H1 (cell line): Measurements from ENCODE around the gene GBE1. TPM values are rescaled to one million over a fixed set of nuclear protein-coding genes. Genes with fewer than 3 reads are reported as not detected.
"Not testable (repeated sequence)": the region's sequence is repeated elsewhere in the genome, so short reads cannot be mapped to it uniquely, and the experiment has no call there.

Source experiments
- CTCF ChIA-PET: fragments of 300-600 bp; sonication (Branson Sonifier 250); formaldehyde crosslinking; loops from one replicate; lab custom pipeline; 2021; ENCODE audit not compliant: partially characterized antibody; lab: Charles Lee
- POLR2A ChIA-PET: fragments of 300-600 bp; sonication (Branson Sonifier 250); formaldehyde crosslinking; loops from one replicate; lab custom pipeline; 2021; ENCODE audit warnings: inconsistent platforms; ENCODE audit not compliant: partially characterized antibody; lab: Charles Lee
- DNase-seq, 2 experiments: peaks; one replicate each; pipeline versions ENCODE4 v3.0.0 to v3.0.0-alpha.2; 2010 to 2022; ENCODE audit warnings: low spot score in 2 of 2, low read depth in 1 of 2, mixed read lengths in 1 of 2
- FAIRE-seq: peaks from 2 replicates; lab custom pipeline; 2011; peaks lifted over from hg19 to GRCh38; lab: Jason Lieb, UNC
- H2AFZ ChIP-seq: 2 replicates; pipeline ENCODE4 v1.8.1; 2012; ENCODE audit warnings: low read length, inconsistent platforms
- H2AK5ac ChIP-seq: 2 replicates; pipeline ENCODE4 v1.6.1; 2013; ENCODE audit warnings: low read depth, low read length
- H2BK120ac ChIP-seq: replicated peaks from 2 replicates; pipeline ENCODE3; 2013; ENCODE audit warnings: low read depth, low read length, inconsistent platforms
- H2BK12ac ChIP-seq: 2 replicates; pipeline ENCODE4 v1.6.1; 2013; ENCODE audit warnings: low read depth, low read length
- H2BK15ac ChIP-seq: 2 replicates; pipeline ENCODE4 v1.6.1; 2013; ENCODE audit warnings: low read length
- H2BK20ac ChIP-seq: 2 replicates; pipeline ENCODE4 v1.6.1; 2013; ENCODE audit warnings: low read length
- H2BK5ac ChIP-seq: 2 replicates; pipeline ENCODE4 v1.6.1; 2013; ENCODE audit warnings: low read depth, low read length
- H3K14ac ChIP-seq: 2 replicates; pipeline ENCODE4 v1.6.1; 2013; ENCODE audit warnings: inconsistent platforms; ENCODE audit not compliant: insufficient read length
- H3K18ac ChIP-seq: 2 replicates; pipeline ENCODE4 v1.6.1; 2013; ENCODE audit warnings: low read length; ENCODE audit errors: extremely low read depth
- H3K23ac ChIP-seq: 2 replicates; pipeline ENCODE4 v1.6.1; 2013; ENCODE audit warnings: inconsistent platforms; ENCODE audit not compliant: insufficient read length
- H3K23me2 ChIP-seq: 2 replicates; pipeline ENCODE4 v1.6.1; 2013; ENCODE audit warnings: low read depth, low read length
- H3K27ac ChIP-seq: 2 replicates; pipeline ENCODE4 v1.6.1; 2011; ENCODE audit warnings: low read depth, low read length, inconsistent platforms
- H3K27me3 ChIP-seq, 4 experiments: replicated peaks in 1 of 4; 1 replicate in 1 of 4; 2 replicates in 3 of 4; pipeline versions ENCODE4 v1.6.1 to v1.8.1; 2011 to 2013; ENCODE audit warnings: low read length in 3 of 4, mild to moderate bottlenecking in 3 of 4, inconsistent platforms in 2 of 4, mixed read lengths in 2 of 4, moderate library complexity in 1 of 4; ENCODE audit not compliant: control insufficient read depth in 3 of 4, insufficient read depth in 3 of 4; ENCODE audit errors: extremely low read depth in 1 of 4
- H3K36me3 ChIP-seq, 4 experiments: 2 replicates each; pipeline versions ENCODE4 v1.6.1 to v1.8.1; 2011 to 2013; ENCODE audit warnings: mild to moderate bottlenecking in 4 of 4, low read length in 3 of 4, moderate library complexity in 2 of 4, control low read depth in 1 of 4, inconsistent platforms in 1 of 4; ENCODE audit not compliant: insufficient read depth in 4 of 4, control insufficient read depth in 2 of 4
- H3K4ac ChIP-seq: replicated peaks from 2 replicates; pipeline ENCODE3; 2013; ENCODE audit warnings: low read length, low read depth, mixed read lengths, inconsistent platforms; ENCODE audit not compliant: insufficient read length
- H3K4me1 ChIP-seq, 4 experiments: replicated peaks in 1 of 4; 1 replicate in 1 of 4; 2 replicates in 3 of 4; pipeline versions ENCODE4 v1.6.1 to v1.8.1; 2011 to 2013; ENCODE audit warnings: low read length in 3 of 4, inconsistent platforms in 2 of 4, mixed read lengths in 1 of 4; ENCODE audit not compliant: insufficient read depth in 4 of 4, control insufficient read depth in 3 of 4
- H3K4me2 ChIP-seq, 2 experiments: 2 replicates each; pipeline versions ENCODE4 v1.6.1 to v1.8.1; 2011 to 2013; ENCODE audit warnings: low read depth in 2 of 2, low read length in 2 of 2, control low read depth in 1 of 2, inconsistent platforms in 1 of 2, mild to moderate bottlenecking in 1 of 2; ENCODE audit not compliant: insufficient read depth in 1 of 2
- H3K4me3 ChIP-seq, 4 experiments: fragments of 200-600, 300-600 bp in 1 of 4; sonication (generic), shearing (Covaris generic), sonication (Bioruptor Twin) in 1 of 4; 2 replicates each; pipeline versions ENCODE4 v1.5.1 to v1.8.1; 2011 to 2016; ENCODE audit warnings: low read length in 4 of 4, low read depth in 3 of 4, control low read depth in 2 of 4, inconsistent platforms in 2 of 4, mild to moderate bottlenecking in 2 of 4, mixed read lengths in 1 of 4, moderate library complexity in 1 of 4; ENCODE audit not compliant: insufficient read depth in 2 of 4; ENCODE audit errors: extremely low read depth in 1 of 4
- H3K56ac ChIP-seq: replicated peaks from 2 replicates; pipeline ENCODE3; 2013; ENCODE audit warnings: low read depth, mild to moderate bottlenecking, mixed read lengths, low read length, inconsistent platforms; ENCODE audit not compliant: insufficient read length
- H3K79me1 ChIP-seq: 2 replicates; pipeline ENCODE4 v1.6.1; 2013; ENCODE audit warnings: low read depth, low read length, control low read depth
- H3K79me2 ChIP-seq, 2 experiments: 2 replicates each; pipeline versions ENCODE4 v1.6.1 to v1.8.1; 2012 to 2013; ENCODE audit warnings: low read length in 2 of 2, mild to moderate bottlenecking in 2 of 2, inconsistent platforms in 1 of 2; ENCODE audit not compliant: insufficient read depth in 2 of 2, control insufficient read depth in 1 of 2
- H3K9ac ChIP-seq, 4 experiments: replicated peaks in 1 of 4; 1 replicate in 1 of 4; 2 replicates in 3 of 4; pipeline versions ENCODE4 v1.6.1 to v1.8.1; 2011 to 2013; ENCODE audit warnings: low read depth in 3 of 4, low read length in 3 of 4, control low read depth in 2 of 4, mild to moderate bottlenecking in 2 of 4, moderate library complexity in 2 of 4, inconsistent platforms in 1 of 4; ENCODE audit errors: extremely low read depth in 1 of 4
- H3K9me3 ChIP-seq, 2 experiments: 2 replicates each; pipeline versions ENCODE4 v1.6.1 to v1.8.1; 2012 to 2013; ENCODE audit warnings: mild to moderate bottlenecking in 2 of 2, moderate library complexity in 2 of 2, control low read depth in 1 of 2, inconsistent platforms in 1 of 2, low read depth in 1 of 2, low read length in 1 of 2, mixed read lengths in 1 of 2; ENCODE audit not compliant: insufficient read depth in 2 of 2
- H4K20me1 ChIP-seq, 2 experiments: replicated peaks in 1 of 2; 2 replicates each; pipeline versions ENCODE3 to v1.8.1; 2011 to 2013; ENCODE audit warnings: inconsistent platforms in 2 of 2, low read length in 2 of 2, mild to moderate bottlenecking in 1 of 2; ENCODE audit not compliant: insufficient read depth in 2 of 2, control insufficient read depth in 1 of 2
- H4K5ac ChIP-seq: 2 replicates; pipeline ENCODE4 v1.6.1; 2013; ENCODE audit warnings: low read length, low read depth, mixed read lengths, inconsistent platforms; ENCODE audit not compliant: insufficient read length
- H4K8ac ChIP-seq: 2 replicates; pipeline ENCODE4 v1.8.0; 2013; ENCODE audit warnings: mild to moderate bottlenecking, moderate library complexity, low read length, inconsistent platforms; ENCODE audit not compliant: insufficient read depth; ENCODE audit errors: extremely low read depth
- H4K91ac ChIP-seq: replicated peaks from 2 replicates; pipeline ENCODE3; 2013; ENCODE audit warnings: low read length, mixed read lengths, inconsistent platforms; ENCODE audit not compliant: insufficient read length
- RFX5 ChIP-seq: IDR thresholded peaks from 2 replicates; pipeline ENCODE4 v1.6.1; 2011; ENCODE audit warnings: low read depth, low read length, improper control_type of control experiment, borderline replicate concordance
- TBP ChIP-seq: IDR thresholded peaks from 2 replicates; pipeline ENCODE4 v1.6.1; 2011; ENCODE audit warnings: low read depth, low read length, improper control_type of control experiment
- WGBS, 2 experiments: shearing (Covaris generic) in 1 of 2; methylation state at CpG; one replicate each; pipeline versions ENCODE4 v1.1.6 to v1.1.7; 2013 to 2015; ENCODE audit warnings: low lambda C conversion rate in 2 of 2, mixed read lengths in 2 of 2, inconsistent platforms in 1 of 2, low coverage in 1 of 2, missing lambda C conversion rate in 1 of 2; ENCODE audit not compliant: insufficient replicate concordance in 2 of 2, insufficient coverage in 1 of 2, insufficient read length in 1 of 2; ENCODE audit errors: extremely low coverage in 1 of 2, missing lambda C conversion rate in 1 of 2; 5-methylcytosine and 5-hydroxymethylcytosine counted together
- polyA plus RNA-seq, 7 experiments: library from polyadenylated mRNA; depleted of rRNA in 3 of 7; stranded (reverse) in 5 of 7; unstranded in 2 of 7; fragments of >200 nt in 5 of 7; fragments of 200-250 nt in 2 of 7; gene quantifications; 1 replicate in 5 of 7; 2 replicates in 1 of 7; 4 replicates in 1 of 7; pipeline versions ENCODE4 v1.2.1 to v1.2.3, GENCODE V29; 2011 to 2013; ENCODE audit warnings: missing spikeins in 2 of 7, mixed read lengths in 2 of 7
- total RNA-seq: library from RNA; stranded (reverse); fragmentation: NEBNext Ultra II Directional; extraction: Animal tissue kit (Norgen Biotek cat#: 25700); gene quantifications from 2 replicates; pipeline ENCODE4 v1.2.1, GENCODE V29; 2021

The GBE1 gene
- total and polyA plus RNA-seq, 2 of the 8 experiments (the other 6 are each of a cell fraction or from before 2014, with no cell fraction given) = 3.3 to 7.3 TPM

DNA sequence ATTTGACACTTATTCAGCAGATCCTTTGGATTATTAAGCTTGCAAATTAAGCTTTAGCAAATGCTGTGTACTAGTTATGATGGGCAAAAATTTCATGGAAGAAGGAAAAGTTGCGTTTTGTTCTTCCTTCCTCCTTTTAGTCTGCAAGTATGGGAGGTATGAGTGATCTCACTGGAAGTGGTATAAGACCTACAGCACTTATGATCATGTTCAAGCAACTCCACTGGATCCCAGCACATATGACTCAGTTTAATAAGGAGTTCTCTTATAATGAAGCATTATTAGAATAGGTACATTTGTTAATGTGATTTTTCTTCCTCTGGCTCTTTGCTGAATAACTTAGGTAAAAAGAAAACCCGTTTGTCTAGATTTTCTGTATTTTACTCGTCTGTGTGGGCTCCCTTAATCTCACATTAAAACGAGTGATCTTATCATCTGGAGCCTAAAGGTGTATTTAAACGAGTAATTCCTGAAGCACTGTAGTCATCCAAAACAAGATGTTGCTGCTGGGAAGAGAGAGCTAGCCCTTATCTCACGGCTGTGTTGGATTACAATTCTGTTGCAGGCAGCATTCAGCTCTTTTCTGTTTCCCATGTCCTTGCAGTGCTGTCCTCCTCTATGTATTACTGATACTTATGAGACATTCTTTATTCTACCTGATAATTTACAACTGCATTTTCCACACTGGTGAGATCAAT is 264.9 kb downstream of the GBE1 start (continued):
- no peak for TF ChIP-seq RFX5
- no peak for TF ChIP-seq TBP
- TF ChIP-seq, all 59 proteins: peak for 0

DNA sequence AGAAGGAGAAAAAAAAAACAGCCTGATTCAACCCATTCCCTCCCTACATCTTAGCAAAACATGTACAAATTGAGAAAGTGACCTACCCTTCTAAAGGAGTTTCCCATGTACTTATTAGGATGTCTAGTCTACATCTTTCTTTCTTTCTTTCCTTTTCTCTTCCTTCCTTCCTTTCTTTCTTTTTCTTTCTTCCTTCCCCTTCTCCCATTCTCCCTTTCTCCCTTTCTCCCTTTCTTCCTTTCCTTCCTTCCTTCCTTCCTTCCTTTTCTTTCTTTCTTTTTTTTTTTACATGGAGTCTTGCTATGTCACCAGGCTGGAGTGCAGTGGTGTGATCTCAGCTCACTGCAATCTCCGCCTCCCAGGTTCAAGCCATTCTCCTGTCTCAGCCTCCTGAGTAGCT is 269.0 kb downstream of the GBE1 start:
- H4K8ac ChIP-seq, H3K4me2 ChIP-seq, FAIRE-seq, H3K9ac ChIP-seq, H4K5ac ChIP-seq, H4K20me1 ChIP-seq, H3K36me3 ChIP-seq, H3K27ac ChIP-seq, H2BK120ac ChIP-seq, H3K14ac ChIP-seq, H3K4ac ChIP-seq, H3K9me3 ChIP-seq, H3K4me1 ChIP-seq, H2BK5ac ChIP-seq, H3K56ac ChIP-seq, H2BK12ac ChIP-seq, H3K27me3 ChIP-seq, H4K91ac ChIP-seq, H3K23me2 ChIP-seq, H3K4me3 ChIP-seq, H2AFZ ChIP-seq, H2AK5ac ChIP-seq, H2BK20ac ChIP-seq, DNase-seq, H3K79me2 ChIP-seq, H3K23ac ChIP-seq, H3K18ac ChIP-seq, H2BK15ac ChIP-seq, H3K79me1 ChIP-seq, POLR2A ChIA-PET: not testable (repeated sequence)
- CTCF ChIA-PET = interaction anchor here (3.6 kb wide), 1 partner anchor 152 kb away, joined by 46 read pairs; no protein-coding TSS in a partner anchor
- 100% methylated on average over 1 of the region's 1 CpG; no CpG with 5 or more reads in 1 of the 2 experiments for WGBS, 2 experiments
